HG03280 (cell line): ENCODE measurements around the gene RHD.
"Not testable (repeated sequence)": the region's sequence is repeated elsewhere in the genome, so short reads cannot be mapped to it uniquely, and the experiment has no call there.

Source experiments
- ATAC-seq: cut with Tn5 transposase; IDR thresholded peaks from one replicate; pipeline ENCODE4 v1.9.1; 2021; ENCODE audit warnings: mild to moderate bottlenecking, moderate library complexity; ENCODE audit not compliant: unreplicated experiment

The RHD gene

DNA sequence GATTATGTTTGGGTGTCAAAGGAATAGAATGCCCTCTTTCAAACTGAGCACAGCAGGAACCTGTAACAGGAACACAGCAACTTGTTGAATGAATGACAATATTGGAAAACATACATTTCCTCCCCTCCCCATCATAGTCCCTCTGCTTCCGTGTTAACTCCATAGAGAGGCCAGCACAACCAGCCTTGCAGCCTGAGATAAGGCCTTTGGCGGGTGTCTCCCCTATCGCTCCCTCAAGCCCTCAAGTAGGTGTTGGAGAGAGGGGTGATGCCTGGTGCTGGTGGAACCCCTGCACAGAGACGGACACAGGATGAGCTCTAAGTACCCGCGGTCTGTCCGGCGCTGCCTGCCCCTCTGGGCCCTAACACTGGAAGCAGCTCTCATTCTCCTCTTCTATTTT, at the start of gene RHD:
TSS of gene RHD (plus strand) at position 272 of the 400 bp plus-strand sequence. CDS start at position 311, 39 bp downstream.
- not testable (repeated sequence) for ATAC-seq

DNA sequence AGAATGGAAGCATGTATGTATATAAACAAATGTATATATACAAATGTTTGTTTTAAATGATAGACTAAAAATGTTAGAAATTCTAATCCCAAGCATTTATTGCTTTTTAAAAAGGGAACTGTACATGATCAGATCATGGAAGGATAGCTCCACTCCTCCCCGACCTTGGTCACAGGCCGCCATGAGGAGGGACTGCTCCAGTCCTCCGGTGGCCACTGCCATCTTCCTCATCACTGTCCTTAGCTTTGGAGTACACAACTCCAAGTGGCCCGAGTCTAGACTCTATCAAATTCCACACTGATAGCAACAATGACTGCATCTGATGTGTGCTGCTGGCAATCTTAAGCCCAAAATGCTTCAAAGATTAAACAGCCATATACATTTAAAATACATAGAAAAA, 49.7 kb upstream of the RHD start:
- ATAC-seq: no peak

DNA sequence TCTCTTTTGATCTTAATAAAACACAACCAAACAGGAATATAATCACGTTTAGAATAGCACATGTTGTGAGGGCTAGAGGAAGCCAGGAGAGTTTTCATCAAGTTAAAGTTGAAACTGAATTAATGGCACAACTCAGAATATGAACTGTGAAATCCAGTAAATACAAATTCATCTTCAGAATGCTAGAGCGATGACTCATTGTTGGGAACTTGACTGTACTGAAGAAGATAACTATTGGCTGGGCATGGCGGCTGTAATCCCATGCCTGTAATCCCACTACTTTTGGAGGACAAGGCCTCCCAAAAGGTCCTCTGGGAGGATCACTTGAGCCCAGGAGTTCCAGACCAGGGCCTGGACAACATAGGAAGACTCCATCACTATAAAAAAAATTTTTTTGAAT, 48.8 kb upstream of the RHD start:
- ATAC-seq: no peak

DNA sequence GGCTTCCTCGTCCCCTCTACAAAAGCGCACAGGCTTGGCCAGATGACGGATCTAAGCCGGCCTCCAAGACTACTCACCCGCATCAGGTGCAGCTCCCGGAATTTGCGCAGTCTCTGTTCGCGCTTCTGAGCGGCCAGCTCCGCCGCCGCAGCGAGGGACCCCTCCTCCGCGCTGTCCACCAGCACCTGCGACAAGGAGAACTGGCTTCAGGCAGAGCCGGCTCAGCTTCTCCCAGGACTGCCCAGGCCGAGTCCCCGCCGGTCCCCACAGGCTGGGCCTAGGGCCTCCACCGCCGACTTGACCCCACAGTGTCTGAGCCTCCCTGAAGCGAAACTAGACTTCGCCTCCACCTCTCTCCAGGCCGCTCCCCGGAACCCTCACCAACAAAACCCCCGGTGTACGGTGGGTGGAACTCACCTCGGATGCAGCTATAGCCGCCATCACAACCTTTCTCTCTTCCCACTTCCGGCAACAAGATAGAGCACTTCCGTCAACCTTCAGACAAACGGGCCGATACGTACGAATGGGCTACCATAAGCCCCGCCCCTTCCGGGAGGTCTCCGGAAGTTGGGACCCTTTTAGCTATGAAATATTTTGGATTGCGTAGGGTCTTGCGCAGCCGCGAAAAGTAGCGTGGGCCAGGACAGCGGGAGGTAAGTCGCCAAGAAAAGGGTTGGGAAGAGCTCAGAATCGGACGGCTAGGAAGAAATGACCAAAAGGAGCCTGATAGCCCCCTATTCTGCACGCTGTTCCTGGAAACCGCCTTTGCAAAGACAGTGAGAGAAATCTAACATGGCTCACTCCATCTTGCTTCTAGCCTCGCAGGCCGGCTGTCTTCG, 40.1 kb upstream of the RHD start, which contains the start of gene SYF2:
TSS of gene SYF2 (minus strand) at position 476 of the 839 bp plus-strand sequence. CDS start at position 441, 35 bp downstream.
- peak; percentile 82 for ATAC-seq

DNA sequence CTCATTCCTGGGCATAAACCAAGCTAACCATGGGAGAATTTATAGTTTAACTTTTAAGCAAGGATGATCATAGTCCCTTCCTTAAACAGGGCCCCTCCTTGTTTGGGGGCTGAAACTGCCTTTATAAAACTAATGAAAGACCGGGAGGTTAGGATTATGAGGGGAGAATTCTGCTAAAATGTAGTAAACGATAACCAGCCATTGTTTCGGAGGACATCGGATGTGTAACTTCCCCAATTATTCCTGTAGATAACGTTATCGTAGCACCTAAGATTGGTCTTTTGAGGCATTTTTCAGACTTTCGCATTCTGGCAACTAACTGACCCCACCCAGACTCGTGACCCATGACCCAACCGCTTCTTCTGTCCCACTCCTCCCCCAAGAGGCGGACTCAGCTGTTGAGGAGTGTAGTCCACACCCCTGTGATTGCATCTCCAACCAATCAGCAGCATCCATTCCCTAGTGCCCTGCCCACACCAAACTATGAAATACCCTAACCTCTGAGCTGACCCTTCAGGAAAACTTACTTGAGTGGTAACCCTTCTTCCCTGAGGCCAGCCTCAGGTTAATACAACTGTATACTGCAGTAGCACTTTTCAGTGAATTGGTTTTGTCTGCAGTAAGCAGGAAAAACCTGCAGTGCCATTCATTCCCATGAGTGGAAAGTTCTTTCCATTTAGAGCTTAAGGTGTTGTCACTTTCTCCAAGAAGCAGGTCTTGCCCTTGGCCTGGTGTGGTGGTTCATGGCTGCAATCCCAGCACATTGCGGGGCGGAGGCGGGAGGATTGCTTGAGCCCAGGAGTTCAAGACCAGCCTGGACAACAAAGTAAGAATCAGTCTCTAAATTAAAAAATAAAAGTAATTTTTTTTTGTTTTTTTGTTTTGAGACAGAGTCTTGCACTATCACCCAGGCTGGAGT, 39.2 kb upstream of the RHD start:
- ATAC-seq: peak; percentile 57

DNA sequence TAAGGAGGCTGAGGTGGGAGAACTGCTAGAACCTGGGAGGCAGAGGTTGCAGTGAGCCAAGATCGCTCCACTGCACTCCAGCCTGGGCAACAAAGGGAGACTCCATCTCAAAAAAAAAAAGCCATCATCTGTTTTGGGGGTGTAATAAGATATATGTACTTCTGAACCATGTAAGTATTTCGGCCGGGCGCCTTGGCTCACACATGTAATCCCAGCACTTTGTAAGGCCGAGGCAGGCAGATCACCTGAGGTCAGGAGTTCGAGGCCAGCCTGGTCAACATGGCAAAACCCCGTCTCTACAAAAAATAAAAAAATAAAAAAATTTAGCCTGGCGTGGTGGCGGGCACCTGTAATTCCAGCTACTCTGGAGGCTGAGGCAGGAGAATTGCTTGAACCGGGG, 36.9 kb upstream of the RHD start:
- not testable (repeated sequence) for ATAC-seq

DNA sequence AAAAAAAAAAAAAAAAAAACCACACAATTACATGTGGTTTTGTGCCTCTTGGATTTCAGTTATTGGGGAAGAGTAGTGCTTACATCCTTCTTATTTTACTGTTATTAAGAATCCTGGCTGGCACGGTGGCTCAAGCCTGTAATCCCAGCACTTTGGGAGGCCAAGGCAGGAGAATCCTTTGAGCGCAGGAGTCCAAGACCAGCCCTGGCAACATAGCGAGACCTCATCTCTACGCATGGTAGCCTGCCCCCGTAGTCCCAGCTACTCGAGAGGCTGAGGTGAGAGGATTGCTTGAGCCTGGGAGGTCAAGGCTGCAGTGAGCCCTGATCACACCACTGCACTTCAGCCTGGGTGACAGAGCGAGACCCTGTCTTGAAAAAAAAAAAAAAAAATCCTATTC, 36.0 kb upstream of the RHD start:
- ATAC-seq: not testable (repeated sequence)

DNA sequence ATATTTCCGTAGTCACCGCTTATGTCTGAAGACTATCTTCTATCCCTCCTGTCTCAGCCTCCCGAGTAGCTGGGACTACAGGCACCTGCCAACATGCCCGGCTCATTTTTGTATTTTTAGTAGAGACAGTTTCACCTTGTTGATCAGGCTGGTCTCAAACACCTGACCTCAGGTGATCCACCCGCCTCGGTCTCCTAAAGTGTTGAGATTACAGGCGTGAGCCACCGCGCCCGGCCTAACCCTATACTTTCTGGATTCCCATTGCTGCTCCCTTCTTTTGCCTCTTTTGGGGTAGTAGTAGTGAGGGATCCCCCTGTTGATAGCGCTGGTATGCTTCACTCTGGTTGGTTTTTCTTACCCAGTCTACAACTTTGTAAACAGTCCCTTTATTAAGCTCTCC, 34.3 kb upstream of the RHD start:
- ATAC-seq: no peak

DNA sequence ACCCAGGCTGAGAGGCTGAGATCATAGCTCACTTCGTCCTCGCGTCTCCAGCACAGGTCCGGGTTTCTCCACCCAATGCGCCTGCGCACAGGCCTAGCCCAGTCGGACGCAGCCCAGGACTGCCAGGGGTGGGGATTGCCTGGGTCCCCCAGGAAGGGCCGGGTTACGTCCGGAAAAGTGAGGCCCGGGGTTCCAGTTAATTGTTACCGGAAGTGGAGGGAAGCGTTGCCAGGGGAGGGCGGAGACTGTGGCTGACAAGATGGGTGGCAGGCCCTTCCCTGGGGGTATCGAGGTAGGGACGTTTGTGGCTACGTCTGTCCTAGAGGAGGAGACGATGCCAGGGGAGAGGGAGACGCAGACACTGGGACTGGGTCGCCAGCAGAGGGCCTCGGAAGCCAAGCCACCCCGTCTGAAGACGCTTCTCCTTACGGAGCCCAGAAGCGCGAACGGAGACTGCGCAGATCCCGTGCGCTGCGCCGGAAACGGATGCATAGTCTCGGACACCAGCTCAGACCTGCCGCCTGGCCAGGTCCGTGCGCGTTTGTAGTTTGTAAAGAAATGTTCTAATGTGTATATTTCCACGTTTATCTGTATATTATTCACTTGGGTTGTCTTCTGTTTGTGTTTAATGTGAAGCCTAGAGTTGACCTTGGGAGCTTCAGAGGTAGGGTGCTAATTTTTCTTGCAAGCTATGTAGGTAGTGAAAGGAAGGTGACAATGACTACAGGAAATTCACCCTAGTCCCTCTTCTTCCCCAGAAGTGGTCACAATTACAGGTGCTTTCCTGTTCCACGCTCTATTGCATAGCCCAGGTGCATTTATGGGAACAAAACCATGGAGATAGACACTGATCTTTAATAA, 32.4 kb upstream of the RHD start:
- ATAC-seq: peak; percentile 71

DNA sequence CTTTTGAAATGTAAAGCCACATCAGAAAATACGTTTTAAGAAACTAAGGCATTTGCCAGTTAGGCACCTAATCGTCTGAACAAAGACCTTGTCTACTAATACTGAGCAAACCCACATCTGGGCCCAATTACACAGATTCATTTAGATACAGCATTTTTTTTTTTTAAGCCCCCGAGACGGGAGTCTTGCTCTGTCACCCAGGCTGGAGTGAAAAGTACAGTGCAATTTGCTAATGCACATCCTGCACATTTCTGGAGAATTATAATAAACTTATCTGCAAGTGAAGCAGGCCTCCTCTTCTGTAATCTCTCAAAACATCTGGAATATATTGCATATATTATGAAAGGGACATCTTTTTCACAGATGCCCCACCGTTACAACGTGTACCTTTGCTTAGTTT, 28.4 kb upstream of the RHD start:
- ATAC-seq: no peak

DNA sequence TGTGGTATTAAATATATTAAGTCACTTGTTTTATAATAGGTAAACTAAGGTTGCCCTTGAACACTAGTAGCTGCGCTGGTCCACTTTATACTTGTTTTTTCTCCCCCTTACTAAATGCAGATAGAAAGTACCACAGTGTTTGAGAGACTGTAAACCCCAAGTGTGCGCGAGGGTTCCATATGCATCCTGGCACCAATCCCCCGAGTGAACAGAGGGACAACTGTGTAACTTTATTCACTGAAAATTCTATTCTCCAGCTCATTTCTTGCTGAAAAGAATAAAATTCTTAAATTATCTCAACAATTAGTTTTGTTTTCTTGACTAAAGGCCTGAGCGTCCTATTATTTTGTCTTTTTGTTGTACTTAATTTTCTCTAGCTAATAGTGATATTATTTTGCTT, 26.9 kb upstream of the RHD start:
- ATAC-seq: no peak

DNA sequence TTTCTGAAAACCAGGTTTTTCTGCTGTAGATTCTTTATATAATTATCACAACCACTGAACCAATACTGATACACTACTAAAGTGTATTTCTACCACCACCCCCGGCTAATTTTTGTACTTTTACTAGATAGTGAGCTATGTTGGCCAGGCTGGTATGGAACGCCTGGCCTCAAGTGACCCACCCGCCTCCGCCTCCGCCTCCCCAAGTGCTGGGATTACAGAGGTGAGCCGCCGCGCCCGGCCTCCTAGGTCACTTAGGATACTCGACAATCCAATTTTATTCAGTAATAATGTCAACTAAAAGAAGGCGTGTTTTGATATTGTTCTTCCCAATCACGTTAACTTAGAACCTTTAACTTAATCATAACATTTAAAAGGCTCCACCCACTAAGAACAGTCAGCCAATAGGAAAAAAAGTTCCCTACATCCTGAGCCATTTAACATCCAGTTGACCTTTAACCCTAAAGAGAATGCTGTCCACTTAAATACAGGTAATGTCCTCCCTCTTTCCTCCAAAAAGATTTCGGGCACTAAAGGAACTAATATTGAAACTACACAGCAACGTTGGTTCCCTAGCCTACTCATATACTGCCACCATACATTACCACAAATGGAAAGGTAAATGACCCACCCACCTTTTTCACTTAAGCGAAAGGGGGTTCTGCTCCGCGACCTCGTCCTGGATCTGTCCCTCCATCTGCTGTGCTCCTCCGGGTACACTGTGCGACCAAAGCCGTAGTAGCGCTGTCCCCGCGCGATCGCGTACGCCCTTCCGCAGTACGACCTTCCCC, 26.3 kb upstream of the RHD start:
- ATAC-seq: no peak

DNA sequence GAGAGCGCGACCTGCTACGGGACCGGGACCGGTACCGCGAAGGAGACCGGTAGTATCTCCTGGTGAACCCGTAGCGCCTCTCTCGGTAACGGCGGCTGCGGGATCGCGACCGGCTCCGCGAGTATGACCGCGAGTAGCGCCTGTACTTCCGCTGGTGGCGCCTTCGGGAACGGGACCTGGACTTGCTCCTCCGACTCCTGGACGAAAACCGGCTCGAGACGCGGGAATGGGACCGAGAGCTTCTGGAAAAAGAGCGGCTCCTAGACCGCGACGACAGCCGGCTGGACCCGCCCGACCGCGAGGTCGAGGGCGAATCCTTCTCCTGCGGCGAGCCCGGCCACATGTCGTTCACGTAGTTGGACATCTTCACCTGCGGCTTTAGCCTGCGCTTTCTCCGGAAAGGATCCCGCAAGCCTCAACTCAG, 25.7 kb upstream of the RHD start:
- no peak for ATAC-seq

DNA sequence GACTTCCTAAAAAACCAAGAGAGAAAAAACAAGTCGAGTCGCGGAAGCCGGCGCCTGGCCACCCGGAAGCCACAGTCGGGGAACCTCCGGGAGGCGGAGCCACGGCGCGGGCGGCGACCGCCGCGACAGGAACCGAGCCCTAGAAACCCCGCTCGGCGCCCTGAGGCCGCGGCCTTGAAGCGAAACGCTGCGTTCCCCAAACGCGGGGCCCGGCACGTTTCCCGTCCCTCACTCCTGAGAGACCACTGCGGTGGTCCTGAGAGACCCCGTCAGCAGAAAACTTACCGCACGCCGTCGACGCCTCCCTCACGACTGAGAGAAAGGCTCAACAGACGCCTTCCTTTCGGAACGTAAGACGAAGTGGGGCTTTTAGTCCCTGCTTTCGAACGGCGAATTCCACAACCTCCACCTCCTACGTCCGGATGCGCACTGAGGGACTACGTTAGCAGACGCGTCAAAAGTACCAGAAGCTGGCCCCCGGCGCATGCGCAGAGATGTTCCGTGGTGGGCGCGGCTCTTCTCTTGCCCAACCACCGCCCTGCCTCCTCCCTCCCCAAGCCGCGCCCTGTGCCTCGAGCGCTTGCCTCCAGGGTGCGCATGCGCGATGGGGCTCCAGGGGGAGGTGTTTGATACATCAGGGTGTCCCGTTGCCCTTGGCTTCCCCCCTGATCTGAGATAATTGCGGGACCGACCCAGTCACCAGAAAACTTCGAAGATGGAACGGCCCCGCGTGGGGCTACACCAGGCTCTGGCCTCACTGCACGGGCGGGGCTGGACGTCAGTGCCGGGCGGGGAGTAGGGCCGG, 25.1 kb upstream of the RHD start, which contains the start of gene RSRP1:
TSS of gene RSRP1 (minus strand) at position 431 of the 805 bp plus-strand sequence. CDS start 491 bp downstream, outside the sequence.
- ATAC-seq: peak; percentile 78

DNA sequence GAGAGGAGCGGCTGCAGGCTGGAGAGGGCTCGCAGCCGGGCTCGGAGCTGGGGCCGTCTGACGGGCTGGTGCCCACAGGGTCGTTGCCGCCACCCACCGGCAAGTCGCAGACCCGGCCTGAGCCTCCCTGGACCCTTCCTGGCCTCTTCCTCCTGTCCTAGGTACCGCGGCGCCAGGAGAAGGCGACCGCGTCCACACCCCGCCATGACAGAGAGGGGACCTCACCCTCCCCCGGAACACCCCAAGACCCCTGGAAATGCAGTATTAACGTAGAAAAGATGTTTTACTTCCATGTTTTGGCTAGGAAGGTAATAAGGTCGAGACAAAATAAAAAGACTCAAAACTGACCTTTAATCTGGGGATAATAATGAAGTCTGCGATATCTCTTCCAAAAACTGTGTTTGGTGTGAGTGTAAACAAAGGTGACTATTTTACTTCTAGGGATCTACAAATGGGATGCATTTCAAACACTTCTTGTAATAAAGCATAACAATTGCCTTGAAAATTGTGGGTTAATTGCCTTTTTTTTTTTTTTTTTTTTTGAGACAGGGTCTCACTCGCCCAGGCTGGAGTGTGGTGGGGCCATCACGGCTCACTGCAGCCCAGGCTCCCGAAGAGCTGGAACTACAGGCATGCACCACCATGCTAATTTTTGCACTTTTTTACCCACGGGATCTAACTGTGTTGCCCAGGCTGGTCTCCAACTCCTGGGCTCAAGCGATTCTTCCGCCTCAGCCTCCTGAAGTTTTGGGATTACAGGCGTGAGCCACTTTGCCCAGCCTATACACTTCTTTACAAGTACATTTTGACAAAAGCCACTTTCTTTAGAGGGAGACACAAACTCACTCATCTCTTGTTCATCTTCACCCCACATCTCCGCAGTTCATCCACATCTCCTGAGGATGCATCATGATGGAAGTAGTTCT, 24.2 kb upstream of the RHD start:
- peak; percentile 40 for ATAC-seq

DNA sequence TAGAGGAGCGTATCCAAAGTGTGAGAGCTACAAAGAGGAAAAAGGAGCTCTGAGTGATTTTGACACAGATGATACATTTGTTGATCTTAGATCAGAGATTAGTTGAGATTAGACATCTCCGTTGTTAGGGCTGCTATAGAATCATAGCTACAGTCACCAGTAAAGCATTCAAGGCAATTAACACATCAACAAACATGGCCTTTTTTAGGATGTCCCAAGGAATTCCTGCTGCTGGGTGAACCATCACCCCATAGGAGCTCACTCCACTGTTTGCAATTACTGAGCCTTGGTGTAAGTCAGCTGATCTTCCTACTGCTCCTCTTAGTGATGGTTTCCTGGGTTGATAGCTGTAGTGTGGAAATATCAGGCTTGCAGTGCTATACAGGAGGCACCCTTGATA, 18.4 kb upstream of the RHD start:
- ATAC-seq: no peak

DNA sequence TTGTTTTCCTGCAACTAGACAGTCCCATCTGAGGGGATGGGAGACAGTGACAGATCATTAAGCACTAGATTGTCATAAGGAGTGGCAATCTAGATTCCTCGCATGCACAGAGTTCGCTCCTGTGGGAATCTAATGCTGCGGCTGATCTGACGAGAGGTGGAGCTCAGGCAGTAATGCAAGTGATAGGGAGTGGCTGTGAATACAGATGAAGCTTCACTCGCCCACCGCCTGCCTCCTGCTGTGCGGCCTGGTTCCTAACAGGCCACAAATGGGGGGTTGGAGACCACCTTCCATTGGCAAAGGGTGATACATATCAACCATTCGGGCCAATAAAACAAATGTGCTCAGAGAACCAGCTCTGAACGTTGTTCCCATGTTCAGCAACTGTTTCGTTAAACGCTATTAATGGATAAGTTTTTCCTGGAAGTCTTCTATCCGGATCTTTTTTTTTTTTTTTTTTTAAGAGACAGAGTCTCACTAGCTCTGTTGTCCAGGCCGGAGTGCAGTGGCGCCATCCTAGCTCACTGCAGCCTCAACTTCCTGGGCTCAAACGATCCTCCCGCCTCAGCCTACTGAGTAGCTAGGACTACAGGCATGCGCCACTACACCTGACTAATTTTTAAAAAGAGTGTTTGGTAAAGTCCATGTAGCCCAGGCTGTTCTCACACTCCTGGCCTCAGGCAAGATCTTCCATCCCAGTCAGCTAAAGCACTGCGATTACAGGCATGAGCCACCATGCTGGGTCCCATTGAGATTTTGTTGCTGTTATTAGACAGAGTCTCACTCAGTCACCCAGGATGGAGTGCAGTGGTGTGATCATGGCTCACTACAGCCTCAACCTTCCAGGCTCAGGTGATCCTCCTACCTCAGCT, 16.4 kb upstream of the RHD start:
- ATAC-seq: no peak
